ENCODE data around the gene DNAH11. TPM values are rescaled to one million over a fixed set of nuclear protein-coding genes. Genes with fewer than 3 reads are reported as not detected.

Gene DNAH11
- total and polyA plus RNA-seq, 2 of the 8 experiments (the other 6 are each of a cell fraction or from before 2014, with no cell fraction given): 1.8 to 4.9 TPM

GRCh38 chr7:21543528-21544302, 876 bp downstream of the DNAH11 start (continued):
- no peak for TF ChIP-seq CHD7 (IDR thresholded peaks at IDR 0.05; ENCODE audit: insufficient replicate concordance, low read length)
- no peak for TF ChIP-seq ATF3 (IDR thresholded peaks at IDR 0.05; ENCODE audit: insufficient read depth, low read depth, low read length)
- no peak for TF ChIP-seq USF2 (IDR thresholded peaks at IDR 0.05; ENCODE audit: low read length)
- TF ChIP-seq SUZ12 (IDR thresholded peaks at IDR 0.05; ENCODE audit: low read length): 0 out of 2 replicates have a peak, but pooled peaks have one; percentile 8
- TF ChIP-seq FOSL1 (IDR thresholded peaks at IDR 0.05; ENCODE audit: insufficient read depth, low read depth, low read length): no peak
- no peak for TF ChIP-seq ASH2L (IDR thresholded peaks at IDR 0.05; ENCODE audit: low read length)
- TF ChIP-seq GABPA (IDR thresholded peaks at IDR 0.05; ENCODE audit: borderline replicate concordance, insufficient read depth, low read length): no peak
- TF ChIP-seq CEBPB (IDR thresholded peaks at IDR 0.05; ENCODE audit: low read depth, low read length): no peak
